ENCODE results near the gene GTF2E1.

GRCh38 chr3:120773932-120774331 lies 31.4 kb downstream of the GTF2E1 start:
- TF ChIP-seq CTCF (optimal IDR thresholded peaks at IDR 0.05 in 1 of 3, IDR thresholded peaks at IDR 0.05 in 1 of 3, conservative IDR thresholded peaks at IDR 0.05 in 1 of 3; ENCODE audit: extremely low read depth in 1 of 3, insufficient read depth in 2 of 3, low read length in 3 of 3) = no peak
- no peak for TF ChIP-seq EZH2 (IDR thresholded peaks at IDR 0.05; ENCODE audit: low read length)
